Stimulated activated memory B cell treated with anti-CD40 and anti-IgM and Interleukin-4, amounts not matched to agents 10 μg/mL and 1 μg/mL and 100 μg/mL, for 72 hours (primary cell): ENCODE measurements around the gene TMIGD3.

ENCODE experiments used
- ATAC-seq: fragments of 150-1000 bp; cut with Tn5 transposase; 2 replicates; pipeline ENCODE4 v1.10.0; 2021
- H3K27ac Mint-ChIP-seq: one replicate; pipeline ENCODE4 v1.8.0; 2022; ENCODE audit warnings: mild to moderate bottlenecking, mixed read lengths
- H3K27me3 Mint-ChIP-seq: one replicate; pipeline ENCODE4 v1.8.0; 2022; ENCODE audit warnings: mixed read lengths
- H3K36me3 Mint-ChIP-seq: one replicate; pipeline ENCODE4 v1.8.0; 2022; ENCODE audit warnings: mixed read lengths
- H3K4me1 Mint-ChIP-seq: one replicate; pipeline ENCODE4 v1.8.0; 2022; ENCODE audit warnings: mixed read lengths
- H3K4me3 Mint-ChIP-seq: one replicate; pipeline ENCODE4 v1.8.0; 2022; ENCODE audit warnings: mild to moderate bottlenecking, moderate library complexity, mixed read lengths
- H3K9me3 Mint-ChIP-seq: one replicate; pipeline ENCODE4 v1.8.0; 2022; ENCODE audit warnings: mixed read lengths

The TMIGD3 gene

GRCh38 chr1:111489604-111490003, 13.8 kb downstream of the TMIGD3 start:
- Mint-ChIP-seq H3K36me3 (no peaks in the 10 kb centered on the region), H3K27ac (no peak overlapping the region)

GRCh38 chr1:111488669-111489068, 14.8 kb downstream of the TMIGD3 start:
- Mint-ChIP-seq H3K27me3 (no peaks in the 10 kb centered on the region), H3K4me1 (peaks cover 5% of the 10 kb centered on the region), H3K9me3 (no peaks in the 10 kb centered on the region), H3K4me3 (no peak overlapping the region), H3K36me3 (no peaks in the 10 kb centered on the region), H3K27ac (peak overlapping the region; percentile 6)
- no peak for ATAC-seq

More at GRCh38 chr1:111489604-111490003, 13.8 kb downstream of the TMIGD3 start:
- no peak for ATAC-seq
- H3K9me3 Mint-ChIP-seq = no peaks in the 10 kb centered on the region
- peaks cover 5% of the 10 kb centered on the region for H3K4me1 Mint-ChIP-seq
- H3K4me3 Mint-ChIP-seq = no peak overlapping the region
- H3K27me3 Mint-ChIP-seq = no peaks in the 10 kb centered on the region

- Mint-ChIP-seq H3K9me3 (no peaks in the 10 kb centered on the region), H3K27me3 (no peaks in the 10 kb centered on the region), H3K36me3 (no peaks in the 10 kb centered on the region), H3K4me1 (peaks cover 10% of the 10 kb centered on the region), H3K27ac (no peak overlapping the region), H3K4me3 (no peak overlapping the region)
- no peak for ATAC-seq
Measured at GRCh38 chr1:111487133-111487532, 16.3 kb downstream of the TMIGD3 start.

GRCh38 chr1:111486431-111486830, 17.0 kb downstream of the TMIGD3 start:
- no peaks in the 10 kb centered on the region for H3K27me3 Mint-ChIP-seq
- H3K36me3 Mint-ChIP-seq = no peaks in the 10 kb centered on the region
- no peaks in the 10 kb centered on the region for H3K9me3 Mint-ChIP-seq
- no peak for ATAC-seq
- H3K4me1 Mint-ChIP-seq = peaks cover 10% of the 10 kb centered on the region
- no peak overlapping the region for H3K27ac Mint-ChIP-seq
- no peak overlapping the region for H3K4me3 Mint-ChIP-seq

GRCh38 chr1:111484391-111485026, 18.9 kb downstream of the TMIGD3 start:
- Mint-ChIP-seq H3K9me3 (no peaks in the 10 kb centered on the region), H3K27me3 (no peaks in the 10 kb centered on the region), H3K4me3 (no peak overlapping the region), H3K36me3 (no peaks in the 10 kb centered on the region), H3K27ac (no peak overlapping the region), H3K4me1 (peaks cover 13% of the 10 kb centered on the region)
- no peak for ATAC-seq

GRCh38 chr1:111483876-111484275, 19.6 kb downstream of the TMIGD3 start:
- Mint-ChIP-seq H3K27ac (peak overlapping the region; percentile 54), H3K27me3 (no peaks in the 10 kb centered on the region), H3K36me3 (no peaks in the 10 kb centered on the region), H3K9me3 (no peaks in the 10 kb centered on the region), H3K4me3 (no peak overlapping the region), H3K4me1 (peaks cover 13% of the 10 kb centered on the region)
- ATAC-seq = no peak

GRCh38 chr1:111483166-111483565, 20.3 kb downstream of the TMIGD3 start:
- ATAC-seq = no peak
- H3K9me3 Mint-ChIP-seq = no peaks in the 10 kb centered on the region
- peak overlapping the region; percentile 54 for H3K27ac Mint-ChIP-seq
- H3K4me3 Mint-ChIP-seq = no peak overlapping the region
- H3K4me1 Mint-ChIP-seq = peaks cover 19% of the 10 kb centered on the region
- peaks cover 4% of the 10 kb centered on the region for H3K36me3 Mint-ChIP-seq
- no peaks in the 10 kb centered on the region for H3K27me3 Mint-ChIP-seq

- Mint-ChIP-seq H3K27me3 (no peaks in the 10 kb centered on the region), H3K36me3 (peaks cover 12% of the 10 kb centered on the region), H3K4me3 (no peak overlapping the region), H3K9me3 (no peaks in the 10 kb centered on the region), H3K4me1 (peaks cover 35% of the 10 kb centered on the region), H3K27ac (peak overlapping the region; percentile 13)
- peak; percentile 73 for ATAC-seq
Measured at GRCh38 chr1:111481387-111482221, 21.8 kb downstream of the TMIGD3 start.

GRCh38 chr1:111480674-111481073, 22.8 kb downstream of the TMIGD3 start:
- Mint-ChIP-seq H3K9me3 (no peaks in the 10 kb centered on the region), H3K4me1 (peaks cover 44% of the 10 kb centered on the region), H3K4me3 (no peak overlapping the region), H3K36me3 (peaks cover 12% of the 10 kb centered on the region), H3K27me3 (no peaks in the 10 kb centered on the region), H3K27ac (peak overlapping the region; percentile 4)
- ATAC-seq = no peak

- ATAC-seq = peak; percentile 85
- Mint-ChIP-seq H3K4me3 (peak overlapping the region; percentile 27), H3K36me3 (peaks cover 18% of the 10 kb centered on the region), H3K27me3 (no peaks in the 10 kb centered on the region), H3K9me3 (no peaks in the 10 kb centered on the region), H3K27ac (peak overlapping the region; percentile 81), H3K4me1 (peaks cover 55% of the 10 kb centered on the region)
Measured at GRCh38 chr1:111476761-111477309, 26.6 kb downstream of the TMIGD3 start.

GRCh38 chr1:111476214-111476613, 27.2 kb downstream of the TMIGD3 start:
- no peak for ATAC-seq
- no peak overlapping the region for H3K4me3 Mint-ChIP-seq
- peak overlapping the region; percentile 81 for H3K27ac Mint-ChIP-seq
- peaks cover 55% of the 10 kb centered on the region for H3K4me1 Mint-ChIP-seq
- H3K9me3 Mint-ChIP-seq = no peaks in the 10 kb centered on the region
- peaks cover 18% of the 10 kb centered on the region for H3K36me3 Mint-ChIP-seq
- no peaks in the 10 kb centered on the region for H3K27me3 Mint-ChIP-seq

- Mint-ChIP-seq H3K4me1 (peaks cover 52% of the 10 kb centered on the region), H3K27me3 (no peaks in the 10 kb centered on the region), H3K9me3 (no peaks in the 10 kb centered on the region), H3K36me3 (peaks cover 18% of the 10 kb centered on the region), H3K4me3 (no peak overlapping the region), H3K27ac (peak overlapping the region; percentile 81)
- ATAC-seq = peak; percentile 49
Measured at GRCh38 chr1:111475701-111476100, 27.7 kb downstream of the TMIGD3 start.

- Mint-ChIP-seq H3K9me3 (no peaks in the 10 kb centered on the region), H3K4me3 (peak overlapping the region; percentile 74), H3K4me1 (peaks cover 48% of the 10 kb centered on the region), H3K27ac (peak overlapping the region; percentile 81), H3K27me3 (no peaks in the 10 kb centered on the region), H3K36me3 (peaks cover 18% of the 10 kb centered on the region)
- ATAC-seq = no peak
Measured at GRCh38 chr1:111474521-111474920, 28.9 kb downstream of the TMIGD3 start.

GRCh38 chr1:111474106-111474505, 29.3 kb downstream of the TMIGD3 start:
- H3K27me3 Mint-ChIP-seq = no peaks in the 10 kb centered on the region
- no peaks in the 10 kb centered on the region for H3K9me3 Mint-ChIP-seq
- peak overlapping the region; percentile 81 for H3K27ac Mint-ChIP-seq
- peaks cover 18% of the 10 kb centered on the region for H3K36me3 Mint-ChIP-seq
- H3K4me3 Mint-ChIP-seq = peak overlapping the region; percentile 74
- peaks cover 48% of the 10 kb centered on the region for H3K4me1 Mint-ChIP-seq
- no peak for ATAC-seq

GRCh38 chr1:111471538-111471937, 31.9 kb downstream of the TMIGD3 start:
- ATAC-seq = peak; percentile 21
- H3K4me1 Mint-ChIP-seq = peaks cover 25% of the 10 kb centered on the region
- H3K9me3 Mint-ChIP-seq = no peaks in the 10 kb centered on the region
- H3K27ac Mint-ChIP-seq = no peak overlapping the region
- H3K4me3 Mint-ChIP-seq = no peak overlapping the region
- no peaks in the 10 kb centered on the region for H3K27me3 Mint-ChIP-seq
- H3K36me3 Mint-ChIP-seq = peaks cover 12% of the 10 kb centered on the region
